OCI-LY7 (cell line): Measurements from ENCODE around the gene HLCS. TPM values are rescaled to one million over a fixed set of nuclear protein-coding genes. Genes with fewer than 3 reads are reported as not detected.

Experiments
- BruUV-seq: library from RNA; stranded (reverse); fragments of 400-500 nt; replicated peaks from 2 replicates; lab custom pipeline; 2021; lab: Mats Ljungman, UMichigan
- CTCF ChIA-PET: fragments of 300-600 bp; sonication (Branson Sonifier 250); formaldehyde crosslinking; loops from one replicate; lab custom pipeline; 2022; ENCODE audit warnings: antibody characterized with exemption; ENCODE audit not compliant: unreplicated experiment; lab: Charles Lee
- POLR2A ChIA-PET: fragments of 300-600 bp; sonication (Branson Sonifier 250); formaldehyde crosslinking; loops from one replicate; lab custom pipeline; 2022; ENCODE audit warnings: antibody characterized with exemption; lab: Charles Lee
- DNase-seq: peaks from one replicate; pipeline ENCODE4 v3.0.0-alpha.2; 2015; ENCODE audit warnings: low spot score
- H2AFZ ChIP-seq: fragments of 200-600 bp; sonication (generic), shearing (Covaris generic); 2 replicates; pipeline ENCODE4 v1.6.1; 2014; ENCODE audit warnings: mild to moderate bottlenecking, antibody characterized with exemption, low read length, moderate library complexity
- H3K27ac ChIP-seq: fragments of 200-600 bp; sonication (generic); 2 replicates; pipeline ENCODE4 v1.5.1; 2014; ENCODE audit warnings: mixed run types, low read depth, mild to moderate bottlenecking, moderate library complexity, low read length, inconsistent platforms; ENCODE audit not compliant: poor library complexity, severe bottlenecking
- H3K36me3 ChIP-seq: fragments of 200-600 bp; sonication (generic); 2 replicates; pipeline ENCODE4 v1.6.1; 2014; ENCODE audit warnings: mild to moderate bottlenecking, antibody characterized with exemption, low read length, moderate library complexity, mixed read lengths; ENCODE audit not compliant: insufficient read depth
- H3K4me1 ChIP-seq: fragments of 200-600 bp; sonication (generic); 2 replicates; pipeline ENCODE4 v1.5.1; 2014; ENCODE audit warnings: mild to moderate bottlenecking, low read length; ENCODE audit not compliant: insufficient read depth, poor library complexity, severe bottlenecking
- H3K4me2 ChIP-seq: fragments of 200-600 bp; sonication (generic); 2 replicates; pipeline ENCODE4 v1.6.1; 2014; ENCODE audit warnings: mild to moderate bottlenecking, low read length
- H3K4me3 ChIP-seq: fragments of 200-600 bp; sonication (generic); 2 replicates; pipeline ENCODE4 v1.5.1; 2014; ENCODE audit warnings: mild to moderate bottlenecking, low read depth, low read length; ENCODE audit not compliant: poor library complexity, severe bottlenecking
- H3K79me2 ChIP-seq: fragments of 200-600 bp; sonication (generic); 2 replicates; pipeline ENCODE4 v1.6.1; 2016; ENCODE audit warnings: low read depth, mild to moderate bottlenecking, low read length, moderate library complexity, mixed read lengths; ENCODE audit not compliant: insufficient read depth
- H3K9me2 ChIP-seq: fragments of 200-600 bp; sonication (generic); 2 replicates; pipeline ENCODE4 v1.6.1; 2016; ENCODE audit warnings: mild to moderate bottlenecking, low read length, mixed read lengths; ENCODE audit not compliant: insufficient read depth
- H3K9me3 ChIP-seq: fragments of 200-600 bp; sonication (generic); 2 replicates; pipeline ENCODE4 v1.6.1; 2014; ENCODE audit warnings: mild to moderate bottlenecking, mixed run types, low read length, mixed read lengths
- H4K20me1 ChIP-seq: fragments of 200-600 bp; sonication (generic); 2 replicates; pipeline ENCODE4 v1.6.1; 2014; ENCODE audit warnings: mild to moderate bottlenecking, antibody characterized with exemption, low read length, moderate library complexity, mixed read lengths; ENCODE audit not compliant: insufficient read depth
- CTCF ChIP-seq: fragments of 200-600 bp; sonication (generic); conservative IDR thresholded peaks from 2 replicates; pipeline ENCODE4 v1.5.1; 2014; ENCODE audit warnings: mild to moderate bottlenecking, antibody characterized with exemption, low read length, moderate library complexity, mixed read lengths
- EZH2phosphoT487 ChIP-seq: fragments of 200-600 bp; sonication (generic); IDR thresholded peaks from 2 replicates; pipeline ENCODE4 v1.6.1; 2018; ENCODE audit warnings: low read depth, borderline replicate concordance, mild to moderate bottlenecking, mixed run types, antibody characterized with exemption, low read length, moderate library complexity, mixed read lengths
- intact Hi-C: fragments of 100-400 bp; cut with micrococcal nuclease; formaldehyde crosslinking; loops from one replicate; pipeline ENCODE4 v1.10.0; 2022; ENCODE audit not compliant: unreplicated experiment
- total RNA-seq, 2 experiments: library from RNA; depleted of rRNA in 1 of 2; stranded (reverse); fragments of >200 nt in 1 of 2; shearing (Covaris generic) in 1 of 2; gene quantifications; 2 replicates each; pipeline ENCODE4 v1.2.3, GENCODE V29; 2014 to 2022

Gene HLCS
- total RNA-seq, 2 experiments from 2014 or later, result 12.0 to 20.9 TPM

GRCh38 chr21:36825658-36826057 lies 140.8 kb downstream of the HLCS start:
- no peak overlapping the region for H3K27ac ChIP-seq
- H3K4me2 ChIP-seq, result no peak overlapping the region
- H3K4me3 ChIP-seq, result no peak overlapping the region
- H3K36me3 ChIP-seq, result no peaks in the 10 kb centered on the region
- ChIA-PET CTCF (no interaction called here), POLR2A (no interaction called here)
- intact Hi-C loops, result no loop called here
- no peaks in the 10 kb centered on the region for H3K9me2 ChIP-seq
- H2AFZ ChIP-seq, result no peak overlapping the region
- H3K9me3 ChIP-seq, result no peaks in the 10 kb centered on the region
- no peaks in the 10 kb centered on the region for H4K20me1 ChIP-seq
- no TSS peak for BruUV-seq
- TF ChIP-seq EZH2phosphoT487, result no peak
- TF ChIP-seq CTCF, result no peak
- no peaks in the 10 kb centered on the region for H3K4me1 ChIP-seq
- DNase-seq, result no peak
- no peaks in the 10 kb centered on the region for H3K79me2 ChIP-seq

GRCh38 chr21:36821032-36821299 lies 145.5 kb downstream of the HLCS start:
- H3K4me3 ChIP-seq, result no peak overlapping the region
- H4K20me1 ChIP-seq, result no peaks in the 10 kb centered on the region
- H3K36me3 ChIP-seq, result no peaks in the 10 kb centered on the region
- H3K4me2 ChIP-seq, result no peak overlapping the region
- no peaks in the 10 kb centered on the region for H3K4me1 ChIP-seq
- POLR2A ChIA-PET, result no interaction called here
- CTCF ChIA-PET, result no interaction called here
- H2AFZ ChIP-seq, result no peak overlapping the region
- no peaks in the 10 kb centered on the region for H3K9me3 ChIP-seq
- BruUV-seq, result no TSS peak
- intact Hi-C loops, result no loop called here
- H3K9me2 ChIP-seq, result no peaks in the 10 kb centered on the region
- TF ChIP-seq EZH2phosphoT487 (no peak), CTCF (no peak)
- no peak overlapping the region for H3K27ac ChIP-seq
- no peak for DNase-seq
- no peaks in the 10 kb centered on the region for H3K79me2 ChIP-seq

GRCh38 chr21:36820176-36821031 lies 146.1 kb downstream of the HLCS start:
- ChIA-PET POLR2A (no interaction called here), CTCF (no interaction called here)
- H3K79me2 ChIP-seq, result no peaks in the 10 kb centered on the region
- DNase-seq, result no peak
- BruUV-seq, result no TSS peak
- H3K4me3 ChIP-seq, result no peak overlapping the region
- H3K4me2 ChIP-seq, result no peak overlapping the region
- H3K27ac ChIP-seq, result no peak overlapping the region
- no peaks in the 10 kb centered on the region for H3K9me2 ChIP-seq
- no peaks in the 10 kb centered on the region for H3K9me3 ChIP-seq
- H3K36me3 ChIP-seq, result no peaks in the 10 kb centered on the region
- intact Hi-C loops, result no loop called here
- no peak overlapping the region for H2AFZ ChIP-seq
- H4K20me1 ChIP-seq, result no peaks in the 10 kb centered on the region
- no peaks in the 10 kb centered on the region for H3K4me1 ChIP-seq
- no peak for TF ChIP-seq EZH2phosphoT487
- TF ChIP-seq CTCF, result no peak
